IMR-90 (cell line): ENCODE measurements around the gene RNF113A.

Source experiments
- CTCF ChIP-seq: conservative IDR thresholded peaks from 2 replicates; pipeline ENCODE4 v1.5.1; 2012; ENCODE audit warnings: mild to moderate bottlenecking, low read depth, low read length, improper control_type of control experiment
- POLR2A ChIP-seq: IDR thresholded peaks from 2 replicates; pipeline ENCODE4 v1.6.1; 2012; ENCODE audit warnings: mild to moderate bottlenecking, low read depth, low read length

- TF ChIP-seq CTCF = no peak
- TF ChIP-seq POLR2A = no peak
Measured at GRCh38 chrX:119853444-119853843, 18.1 kb downstream of the RNF113A start.
